ENCODE measurements around the gene PBX2.

PBX2 gene

DNA sequence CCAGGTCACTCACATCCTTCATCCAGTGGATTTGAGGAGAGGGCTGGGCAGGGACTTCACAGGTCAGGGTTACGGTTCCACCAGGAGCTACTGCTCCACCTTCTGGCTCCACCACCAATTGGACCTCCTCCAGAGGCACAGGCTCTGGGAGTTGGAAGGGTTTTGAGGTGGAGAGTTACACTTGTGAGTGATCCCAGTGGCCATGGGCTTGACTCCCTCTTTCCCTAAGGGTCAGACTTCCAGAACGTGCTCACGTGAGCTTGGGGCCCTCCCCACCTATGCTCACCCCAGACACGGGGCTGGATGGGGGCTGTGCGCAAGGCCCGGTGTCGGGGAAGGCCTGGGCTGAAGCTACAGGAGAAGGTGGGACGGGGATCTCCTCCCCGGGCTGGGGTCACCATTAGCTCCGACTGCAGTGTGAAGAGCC is 7.4 kb downstream of the PBX2 start:
- no peak overlapping the region for H3K4me2 ChIP-seq
- H3K9me3 ChIP-seq: no peaks in the 10 kb centered on the region
- H3K36me3 ChIP-seq: peaks cover 69% of the 10 kb centered on the region
- H3K27me3 ChIP-seq: no peaks in the 10 kb centered on the region
- no peak for TF ChIP-seq Cebpa-rat (IDR thresholded peaks at IDR 0.05)
- H3K27ac ChIP-seq: peak overlapping the region; percentile 37; the same call in 1 of the 2 replicates
- H4K20me1 ChIP-seq: no peaks in the 10 kb centered on the region; the same call in 1 of the 2 replicates
- H3K9ac ChIP-seq: peak overlapping the region; percentile 41; the same call in 1 of the 2 replicates
- peaks cover 37% of the 10 kb centered on the region for H3K4me1 ChIP-seq
- H3K4me3 ChIP-seq: no peak overlapping the region

DNA sequence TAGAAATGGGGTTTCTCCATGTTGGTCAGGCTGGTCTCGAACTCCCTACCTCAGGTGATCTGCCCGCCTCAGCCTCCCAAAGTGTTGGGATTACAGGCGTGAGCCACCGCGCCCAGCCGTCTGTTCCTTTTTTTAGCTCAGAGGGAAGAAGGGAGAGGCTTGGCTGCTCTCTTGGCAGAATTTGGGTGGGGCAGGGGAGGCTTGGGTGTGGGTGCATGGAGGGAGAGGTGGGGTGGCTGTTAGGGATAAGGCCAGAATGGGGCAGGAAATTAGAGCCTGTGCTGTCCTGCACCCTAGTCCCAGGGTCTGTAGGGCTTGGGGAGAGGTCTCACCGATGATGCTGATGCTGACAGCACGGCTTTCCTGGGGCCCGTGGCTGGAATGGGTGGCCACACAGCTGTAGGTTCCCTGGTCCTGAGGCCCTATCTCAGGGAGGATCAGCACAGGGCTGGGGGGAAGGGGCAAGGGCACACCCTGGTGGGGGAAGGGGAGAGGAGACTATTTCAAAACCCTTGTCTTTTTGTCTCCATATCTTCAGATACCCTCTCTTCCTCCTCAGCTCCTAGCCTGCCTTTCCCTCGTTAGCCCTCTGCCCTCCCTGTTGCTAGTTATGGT is 8.0 kb downstream of the PBX2 start:
- peaks cover 64% of the 10 kb centered on the region for H3K36me3 ChIP-seq

DNA sequence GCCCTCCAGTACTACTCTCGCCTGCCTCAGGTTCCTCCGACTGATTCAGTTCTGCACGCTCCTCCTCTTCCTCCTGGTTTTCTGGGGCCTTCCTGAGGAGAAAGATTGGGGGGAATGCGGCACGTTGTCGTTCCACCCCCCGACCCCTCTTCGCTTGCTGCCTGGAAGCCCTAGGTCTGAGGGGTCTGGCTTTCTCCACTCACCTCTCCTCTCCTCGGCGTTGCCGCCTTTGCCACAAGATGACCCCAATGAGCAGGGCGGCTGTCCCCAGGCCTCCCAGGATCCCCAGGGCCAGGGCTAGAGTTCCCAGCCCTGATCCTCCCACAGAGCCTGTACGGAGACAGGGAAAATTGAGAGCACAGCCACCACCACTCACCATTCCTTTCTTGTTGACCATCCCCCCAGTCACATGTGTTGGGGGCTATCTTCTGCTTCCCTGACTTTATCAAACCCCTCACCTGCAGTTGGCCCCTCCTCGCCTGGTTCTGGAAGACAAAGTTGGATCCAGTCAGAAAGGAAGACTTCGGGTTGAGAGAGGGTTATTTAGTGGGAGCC is 8.8 kb downstream of the PBX2 start:
- Histone ChIP-seq H3K4me3 (no peak overlapping the region), H3K4me1 (peaks cover 36% of the 10 kb centered on the region), H3K4me2 (no peak overlapping the region), H4K20me1 (no peaks in the 10 kb centered on the region), H3K9me3 (no peaks in the 10 kb centered on the region), H3K36me3 (peaks cover 56% of the 10 kb centered on the region), H3K27me3 (no peaks in the 10 kb centered on the region), H3K27ac (no peak overlapping the region), H3K9ac (peak overlapping the region; percentile 48; the same call in 1 of the 2 replicates)
- TF ChIP-seq Cebpa-rat (IDR thresholded peaks at IDR 0.05): no peak

More for the DNA sequence above, 8.0 kb downstream of the PBX2 start:
- Histone ChIP-seq H3K4me2 (no peak overlapping the region), H3K4me3 (no peak overlapping the region), H3K9me3 (no peaks in the 10 kb centered on the region), H3K27me3 (no peaks in the 10 kb centered on the region), H3K4me1 (peaks cover 36% of the 10 kb centered on the region), H3K27ac (0 out of 2 replicates have a peak overlapping the region, but pooled peaks have one; percentile 37), H3K9ac (peak overlapping the region; percentile 41; the same call in 1 of the 2 replicates), H4K20me1 (no peaks in the 10 kb centered on the region; the same call in 1 of the 2 replicates)
- no peak for TF ChIP-seq Cebpa-rat (IDR thresholded peaks at IDR 0.05)

GRCh38 chr6:32179766-32180405 is 10.1 kb downstream of the PBX2 start:
- Histone ChIP-seq H3K36me3 (peaks cover 52% of the 10 kb centered on the region), H3K9me3 (no peaks in the 10 kb centered on the region), H4K20me1 (no peaks in the 10 kb centered on the region), H3K4me1 (peaks cover 42% of the 10 kb centered on the region), H3K4me2 (peak overlapping the region; percentile 99), H3K9ac (peak overlapping the region; percentile 91; the same call in 1 of the 2 replicates), H3K27ac (no peak overlapping the region), H3K4me3 (peak overlapping the region; percentile 88), H3K27me3 (no peaks in the 10 kb centered on the region)
- no peak for TF ChIP-seq Cebpa-rat (IDR thresholded peaks at IDR 0.05)

- TF ChIP-seq Cebpa-rat (IDR thresholded peaks at IDR 0.05): no peak
- H3K27ac ChIP-seq: peak overlapping the region; percentile 83
- no peaks in the 10 kb centered on the region for H3K9me3 ChIP-seq
Measured at GRCh38 chr6:32178547-32179440, 11.2 kb downstream of the PBX2 start.

GRCh38 chr6:32177788-32178546 is 12.0 kb downstream of the PBX2 start, which contains the start of gene RNF5:
Gene RNF5 (plus strand): TSS chr6:32178405. CDS start chr6:32178512, 107 bp downstream.
- no peak for TF ChIP-seq Cebpa-rat (IDR thresholded peaks at IDR 0.05)
- H3K27me3 ChIP-seq: no peaks in the 10 kb centered on the region
- peaks cover 37% of the 10 kb centered on the region for H3K36me3 ChIP-seq
- H3K9me3 ChIP-seq: no peaks in the 10 kb centered on the region
- peak within 1 kb of the TSS; percentile 91 for H3K9ac ChIP-seq
- no peaks in the 10 kb centered on the region for H4K20me1 ChIP-seq
- H3K4me3 ChIP-seq: peak within 1 kb of the TSS; percentile 88
- H3K27ac ChIP-seq: peak within 1 kb of the TSS; percentile 89
- peak within 1 kb of the TSS; percentile 99 for H3K4me2 ChIP-seq
- peaks cover 61% of the 10 kb centered on the region for H3K4me1 ChIP-seq

More at GRCh38 chr6:32178547-32179440, 11.2 kb downstream of the PBX2 start:
- Histone ChIP-seq H3K4me3 (peak overlapping the region; percentile 88), H3K27me3 (no peaks in the 10 kb centered on the region), H3K36me3 (peaks cover 45% of the 10 kb centered on the region), H3K4me2 (peak overlapping the region; percentile 99), H3K9ac (peak overlapping the region; percentile 91), H4K20me1 (no peaks in the 10 kb centered on the region), H3K4me1 (peaks cover 52% of the 10 kb centered on the region)

DNA sequence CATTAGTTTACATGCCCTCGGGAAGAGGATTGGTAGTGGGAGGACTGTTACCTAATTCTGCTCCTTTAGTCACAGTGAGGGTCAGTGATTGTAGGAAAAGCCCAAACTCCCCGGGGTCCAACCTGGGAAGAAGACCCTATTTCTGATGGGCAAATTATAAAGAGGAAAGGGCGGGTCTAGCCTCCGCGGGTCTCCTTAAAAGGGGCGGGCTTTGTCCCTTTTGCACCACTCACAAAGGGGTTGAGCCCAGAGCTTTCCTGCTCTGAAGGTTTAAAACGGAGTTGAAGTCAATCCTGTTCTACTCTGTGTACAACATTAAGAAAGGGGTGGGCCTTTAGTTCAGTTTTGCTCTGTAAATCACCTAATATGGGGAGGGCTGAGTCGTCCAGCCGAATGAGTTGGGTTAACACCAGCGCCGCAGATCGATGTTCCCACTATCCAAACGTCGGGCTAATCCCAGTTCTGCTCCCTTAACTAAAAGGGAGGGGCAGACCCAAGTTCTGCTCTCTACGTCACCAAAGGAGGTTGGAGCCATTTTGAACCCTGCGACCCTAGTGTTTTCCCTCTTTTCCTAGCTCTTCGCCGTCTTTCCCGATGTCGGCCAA is 12.7 kb downstream of the PBX2 start:
- no peak for TF ChIP-seq Cebpa-rat (IDR thresholded peaks at IDR 0.05)
- H3K27ac ChIP-seq: peak overlapping the region; percentile 89
- peak overlapping the region; percentile 88 for H3K4me3 ChIP-seq
- no peaks in the 10 kb centered on the region for H3K9me3 ChIP-seq
- no peaks in the 10 kb centered on the region for H3K27me3 ChIP-seq
- peak overlapping the region; percentile 82 for H3K9ac ChIP-seq
- peaks cover 66% of the 10 kb centered on the region for H3K4me1 ChIP-seq
- H4K20me1 ChIP-seq: no peaks in the 10 kb centered on the region
- H3K36me3 ChIP-seq: peaks cover 30% of the 10 kb centered on the region
- peak overlapping the region; percentile 94 for H3K4me2 ChIP-seq

- peaks cover 66% of the 10 kb centered on the region for H3K4me1 ChIP-seq
- peak overlapping the region; percentile 94 for H3K4me2 ChIP-seq
- H3K36me3 ChIP-seq: peaks cover 24% of the 10 kb centered on the region
- H3K27me3 ChIP-seq: no peaks in the 10 kb centered on the region
- H3K9me3 ChIP-seq: no peaks in the 10 kb centered on the region
- H3K4me3 ChIP-seq: peak overlapping the region; percentile 88
- peak overlapping the region; percentile 89 for H3K27ac ChIP-seq
- no peak for TF ChIP-seq Cebpa-rat (IDR thresholded peaks at IDR 0.05)
- H4K20me1 ChIP-seq: no peaks in the 10 kb centered on the region
- H3K9ac ChIP-seq: peak overlapping the region; percentile 82
Measured at GRCh38 chr6:32176476-32177182, 13.4 kb downstream of the PBX2 start.
